OCI-LY1 (cell line): ENCODE data around the gene OCRL.

ENCODE experiments used
- H2AFZ ChIP-seq: fragments of 200-600 bp; sonication (generic), shearing (Covaris generic); 2 replicates; pipeline ENCODE4 v1.6.0; 2014; ENCODE audit warnings: antibody characterized with exemption, mild to moderate bottlenecking, low read length
- H3F3A ChIP-seq: fragments of 200-600 bp; sonication (generic), shearing (Covaris generic); 2 replicates; pipeline ENCODE4 v1.6.0; 2014; ENCODE audit warnings: mild to moderate bottlenecking, antibody characterized with exemption, low read length, moderate library complexity; ENCODE audit not compliant: insufficient read depth
- H3K27ac ChIP-seq: fragments of 200-600 bp; sonication (generic); 2 replicates; pipeline ENCODE4 v1.5.1; 2014; ENCODE audit warnings: low read length, mixed run types, mild to moderate bottlenecking, low read depth; ENCODE audit not compliant: poor library complexity, severe bottlenecking
- H3K27me3 ChIP-seq: fragments of 200-600 bp; sonication (generic); 2 replicates; pipeline ENCODE4 v1.6.0; 2014; ENCODE audit warnings: antibody characterized with exemption, mild to moderate bottlenecking, low read length, moderate library complexity; ENCODE audit not compliant: insufficient read depth
- H3K36me3 ChIP-seq: fragments of 200-600 bp; sonication (generic); 2 replicates; pipeline ENCODE4 v1.6.1; 2014; ENCODE audit warnings: mild to moderate bottlenecking, antibody characterized with exemption, low read length, moderate library complexity, mixed read lengths; ENCODE audit not compliant: insufficient read depth
- H3K4me1 ChIP-seq: fragments of 200-600 bp; sonication (generic); 2 replicates; pipeline ENCODE4 v1.5.1; 2014; ENCODE audit warnings: mild to moderate bottlenecking, low read length, moderate library complexity; ENCODE audit not compliant: insufficient read depth, severe bottlenecking
- H3K4me2 ChIP-seq: fragments of 200-600 bp; sonication (generic), shearing (Covaris generic); 2 replicates; pipeline ENCODE4 v1.6.1; 2014; ENCODE audit warnings: low read length
- H3K4me3 ChIP-seq: fragments of 200-600 bp; sonication (generic); 2 replicates; pipeline ENCODE4 v1.5.1; 2014; ENCODE audit warnings: low read length, low read depth, mild to moderate bottlenecking, mixed read lengths; ENCODE audit not compliant: poor library complexity, severe bottlenecking
- H3K79me2 ChIP-seq: fragments of 200-600 bp; shearing (Covaris generic); 2 replicates; pipeline ENCODE4 v1.6.1; 2016; ENCODE audit warnings: mixed run types, low read length, mixed read lengths; ENCODE audit not compliant: insufficient read depth
- H3K9ac ChIP-seq: fragments of 200-600 bp; sonication (generic), shearing (Covaris generic); 2 replicates; pipeline ENCODE4 v1.6.1; 2014; ENCODE audit warnings: mild to moderate bottlenecking, low read length, mixed read lengths
- H3K9me2 ChIP-seq: fragments of 200-600 bp; sonication (generic), shearing (Covaris generic); 2 replicates; pipeline ENCODE4 v1.6.1; 2014; ENCODE audit warnings: low read depth, mild to moderate bottlenecking, low read length, mixed read lengths
- H3K9me3 ChIP-seq: fragments of 200-600 bp; shearing (Covaris generic); 2 replicates; pipeline ENCODE4 v1.6.1; 2014; ENCODE audit warnings: low read length, mixed read lengths
- H4K20me1 ChIP-seq: fragments of 200-600 bp; sonication (generic), shearing (Covaris generic); 2 replicates; pipeline ENCODE4 v1.6.0; 2016; ENCODE audit warnings: mild to moderate bottlenecking, low read length; ENCODE audit not compliant: insufficient read depth
- EZH2 ChIP-seq: fragments of 200-600 bp; sonication (generic), shearing (Covaris generic); IDR thresholded peaks from 2 replicates; pipeline ENCODE4 v1.8.0; 2017; ENCODE audit warnings: borderline replicate concordance, mixed run types, mild to moderate bottlenecking, antibody characterized with exemption, low read length, moderate library complexity, mixed read lengths
- TF ChIP-seq, protein P1 (sequence below): fragments of 200-600 bp; sonication (generic), shearing (Covaris generic); IDR thresholded peaks from 2 replicates; pipeline ENCODE4 v1.5.1; 2017; ENCODE audit warnings: mild to moderate bottlenecking, antibody characterized with exemption, low read length, moderate library complexity, mixed read lengths

The OCRL gene

DNA sequence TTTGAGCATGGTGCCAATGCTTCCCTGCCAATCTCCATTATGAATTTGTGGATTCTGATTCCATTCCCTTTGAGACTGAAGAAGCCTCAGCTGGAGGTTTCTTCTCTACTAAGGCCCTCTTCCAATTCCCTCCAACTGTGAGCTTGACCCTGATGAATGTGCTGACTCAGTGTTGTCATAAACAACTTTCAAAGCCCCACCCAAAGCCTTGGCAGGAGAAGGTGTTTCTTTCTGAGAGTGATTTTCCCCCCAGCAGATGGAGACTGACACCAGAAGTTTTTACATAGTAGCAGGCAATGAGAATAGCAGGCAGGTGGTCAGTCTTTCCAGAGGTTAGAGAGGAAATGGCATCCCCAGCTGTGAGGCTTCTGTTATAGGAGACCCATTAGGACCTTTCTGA lies 53.1 kb downstream of the OCRL start:
- Histone ChIP-seq H3K4me2 (no peak overlapping the region), H3K27me3 (no peaks in the 10 kb centered on the region), H3K36me3 (peaks cover 3% of the 10 kb centered on the region; the same call in 1 of the 2 replicates), H2AFZ (no peak overlapping the region), H3K4me1 (no peaks in the 10 kb centered on the region), H3K9me3 (no peaks in the 10 kb centered on the region), H3F3A (no peaks in the 10 kb centered on the region), H3K9me2 (no peaks in the 10 kb centered on the region), H3K4me3 (no peak overlapping the region), H4K20me1 (no peaks in the 10 kb centered on the region), H3K9ac (no peak overlapping the region), H3K79me2 (no peaks in the 10 kb centered on the region), H3K27ac (no peak overlapping the region)
- TF ChIP-seq, protein P1, sequence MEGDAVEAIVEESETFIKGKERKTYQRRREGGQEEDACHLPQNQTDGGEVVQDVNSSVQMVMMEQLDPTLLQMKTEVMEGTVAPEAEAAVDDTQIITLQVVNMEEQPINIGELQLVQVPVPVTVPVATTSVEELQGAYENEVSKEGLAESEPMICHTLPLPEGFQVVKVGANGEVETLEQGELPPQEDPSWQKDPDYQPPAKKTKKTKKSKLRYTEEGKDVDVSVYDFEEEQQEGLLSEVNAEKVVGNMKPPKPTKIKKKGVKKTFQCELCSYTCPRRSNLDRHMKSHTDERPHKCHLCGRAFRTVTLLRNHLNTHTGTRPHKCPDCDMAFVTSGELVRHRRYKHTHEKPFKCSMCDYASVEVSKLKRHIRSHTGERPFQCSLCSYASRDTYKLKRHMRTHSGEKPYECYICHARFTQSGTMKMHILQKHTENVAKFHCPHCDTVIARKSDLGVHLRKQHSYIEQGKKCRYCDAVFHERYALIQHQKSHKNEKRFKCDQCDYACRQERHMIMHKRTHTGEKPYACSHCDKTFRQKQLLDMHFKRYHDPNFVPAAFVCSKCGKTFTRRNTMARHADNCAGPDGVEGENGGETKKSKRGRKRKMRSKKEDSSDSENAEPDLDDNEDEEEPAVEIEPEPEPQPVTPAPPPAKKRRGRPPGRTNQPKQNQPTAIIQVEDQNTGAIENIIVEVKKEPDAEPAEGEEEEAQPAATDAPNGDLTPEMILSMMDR = no peak
- TF ChIP-seq EZH2 = no peak

DNA sequence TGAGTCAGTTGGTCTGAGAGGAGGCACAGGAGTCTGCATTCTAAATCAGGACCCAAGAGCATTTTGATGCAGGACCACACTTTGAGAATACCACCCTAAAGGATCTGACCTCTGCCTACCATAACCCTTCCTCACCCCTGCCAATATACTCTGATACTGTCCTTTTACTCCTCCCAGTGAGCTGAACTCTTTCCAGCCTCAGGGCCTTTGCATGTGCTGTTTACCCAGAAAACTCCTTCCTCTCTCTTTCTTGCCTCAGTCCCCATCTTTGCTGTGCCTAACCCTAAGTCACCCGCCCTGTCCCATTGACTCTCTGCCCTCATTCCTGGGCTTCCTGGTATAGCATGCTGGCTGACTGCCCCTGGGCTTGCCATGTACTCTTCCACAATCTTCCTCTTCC lies 54.7 kb downstream of the OCRL start:
- H3K4me3 ChIP-seq = no peak overlapping the region
- H4K20me1 ChIP-seq = no peaks in the 10 kb centered on the region
- H3K4me2 ChIP-seq = no peak overlapping the region
- H3F3A ChIP-seq = no peaks in the 10 kb centered on the region
- no peaks in the 10 kb centered on the region for H3K4me1 ChIP-seq
- H3K9me3 ChIP-seq = no peaks in the 10 kb centered on the region
- no peaks in the 10 kb centered on the region for H3K27me3 ChIP-seq
- H3K36me3 ChIP-seq = no peaks in the 10 kb centered on the region; the same call in 1 of the 2 replicates
- TF ChIP-seq EZH2 = no peak
- TF ChIP-seq, protein P1 = no peak
- no peaks in the 10 kb centered on the region for H3K9me2 ChIP-seq
- H2AFZ ChIP-seq = no peak overlapping the region
- no peaks in the 10 kb centered on the region for H3K79me2 ChIP-seq
- no peak overlapping the region for H3K9ac ChIP-seq
- no peak overlapping the region for H3K27ac ChIP-seq

DNA sequence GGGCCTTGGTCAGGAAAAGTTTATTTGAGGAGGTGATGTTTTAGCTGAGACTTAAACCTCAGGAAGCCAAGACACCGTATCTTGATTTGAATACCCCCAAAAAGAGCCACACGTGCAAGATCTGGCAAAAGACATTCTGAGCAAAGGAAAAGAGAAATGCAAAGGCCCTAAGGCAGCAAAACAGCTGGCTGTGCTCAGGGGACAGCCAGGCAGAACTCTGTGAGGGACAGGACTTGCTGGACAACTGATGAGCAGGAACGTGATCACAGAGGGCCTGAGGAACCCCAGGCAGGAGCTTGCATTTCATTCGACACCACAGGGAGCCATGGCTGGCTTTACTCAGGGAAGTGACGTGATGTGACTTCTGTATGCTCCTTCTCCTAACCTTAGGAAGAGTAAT lies 56.0 kb downstream of the OCRL start:
- Histone ChIP-seq H3K79me2 (no peaks in the 10 kb centered on the region), H3F3A (no peaks in the 10 kb centered on the region), H3K9me3 (no peaks in the 10 kb centered on the region), H3K27ac (no peak overlapping the region), H3K4me2 (no peak overlapping the region), H3K4me1 (no peaks in the 10 kb centered on the region), H2AFZ (no peak overlapping the region), H3K4me3 (no peak overlapping the region), H3K9ac (no peak overlapping the region), H3K36me3 (no peaks in the 10 kb centered on the region; the same call in 1 of the 2 replicates), H3K27me3 (no peaks in the 10 kb centered on the region), H4K20me1 (no peaks in the 10 kb centered on the region), H3K9me2 (no peaks in the 10 kb centered on the region)
- TF ChIP-seq, protein P1 = no peak
- no peak for TF ChIP-seq EZH2
